Measurements from ENCODE around the gene TMEM131L.
A peak's percentile ranks its signal among the peaks of the same experiment; 100 is the strongest.
"Not testable (repeated sequence)": the region's sequence is repeated elsewhere in the genome, so short reads cannot be mapped to it uniquely, and the experiment has no call there.

Gene TMEM131L

DNA sequence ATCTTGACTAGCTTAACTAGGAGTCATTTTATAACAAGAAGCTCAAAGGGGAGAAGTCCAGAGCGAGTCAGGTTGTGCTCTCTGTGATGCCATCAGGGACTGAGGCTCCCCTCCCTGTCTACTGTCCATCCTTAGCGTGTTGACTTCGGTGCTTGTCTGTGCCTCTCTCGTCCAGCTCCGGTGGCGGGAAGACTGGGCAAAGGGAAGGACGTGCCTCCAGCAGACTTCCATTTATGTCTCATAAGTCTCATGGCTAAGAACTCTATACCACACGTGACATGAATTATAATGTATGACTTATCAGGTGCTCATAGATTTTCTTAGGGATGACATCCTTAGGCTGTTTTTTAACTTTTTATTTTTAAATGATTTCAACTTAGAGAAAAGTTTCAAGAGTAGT lies 125.3 kb downstream of the TMEM131L start:
- DNase-seq, result no peak

DNA sequence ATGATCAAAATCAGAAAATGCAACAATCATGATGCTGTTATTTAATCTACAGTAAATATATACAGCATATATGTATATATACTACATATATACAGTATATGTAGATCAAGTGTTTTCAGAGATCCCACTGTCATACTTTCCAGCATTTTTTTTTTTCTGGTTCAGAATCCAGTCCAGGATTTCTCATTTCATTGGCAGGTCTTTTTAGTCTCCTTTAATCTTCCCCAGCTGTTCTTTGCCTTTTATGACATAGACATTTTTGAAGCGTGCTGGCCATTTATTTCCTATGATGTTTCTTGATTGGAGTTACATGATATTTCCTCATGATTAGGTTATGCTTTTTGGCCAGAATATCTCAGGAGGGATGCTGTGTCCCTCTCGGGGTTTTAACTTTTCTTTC lies 125.9 kb downstream of the TMEM131L start:
- no peak for DNase-seq

DNA sequence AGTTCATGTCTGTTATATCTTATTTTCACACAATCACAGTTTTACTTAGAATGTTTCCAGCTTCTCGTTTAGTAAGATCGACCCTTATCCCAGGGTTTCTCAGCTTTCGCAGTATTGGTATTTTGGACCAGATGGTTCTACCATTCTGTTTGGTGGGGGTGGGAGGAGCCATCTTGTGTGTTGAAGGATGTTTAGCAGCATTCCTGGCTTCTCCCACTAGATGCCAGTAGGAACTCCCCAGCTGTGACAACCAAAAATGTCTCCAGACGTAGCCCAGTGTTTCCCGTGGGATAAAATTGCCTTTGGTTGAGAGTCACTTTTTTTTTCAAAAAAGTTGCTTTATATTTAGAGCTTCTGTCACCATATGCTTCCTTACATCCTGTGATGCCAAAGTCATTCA lies 127.0 kb downstream of the TMEM131L start:
- no peak for DNase-seq

DNA sequence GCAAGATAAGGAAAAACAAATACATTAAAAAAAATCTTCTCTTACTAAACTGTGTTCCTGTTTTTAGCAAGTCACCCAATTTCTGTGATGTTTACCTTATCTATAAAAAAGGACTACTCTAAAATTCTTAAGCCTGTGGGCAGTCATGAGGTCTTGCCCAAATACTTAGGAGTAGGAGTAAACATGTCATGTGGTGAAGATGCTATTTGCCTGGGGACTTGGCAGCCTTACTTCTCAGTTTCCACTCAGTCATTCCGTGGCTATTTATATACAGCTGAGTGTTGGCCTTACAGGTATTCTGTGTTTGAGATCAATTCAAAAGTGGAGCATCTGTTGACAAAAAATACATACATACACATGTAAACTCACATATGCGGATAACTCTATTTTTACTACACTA lies 128.1 kb downstream of the TMEM131L start:
- DNase-seq, result no peak

DNA sequence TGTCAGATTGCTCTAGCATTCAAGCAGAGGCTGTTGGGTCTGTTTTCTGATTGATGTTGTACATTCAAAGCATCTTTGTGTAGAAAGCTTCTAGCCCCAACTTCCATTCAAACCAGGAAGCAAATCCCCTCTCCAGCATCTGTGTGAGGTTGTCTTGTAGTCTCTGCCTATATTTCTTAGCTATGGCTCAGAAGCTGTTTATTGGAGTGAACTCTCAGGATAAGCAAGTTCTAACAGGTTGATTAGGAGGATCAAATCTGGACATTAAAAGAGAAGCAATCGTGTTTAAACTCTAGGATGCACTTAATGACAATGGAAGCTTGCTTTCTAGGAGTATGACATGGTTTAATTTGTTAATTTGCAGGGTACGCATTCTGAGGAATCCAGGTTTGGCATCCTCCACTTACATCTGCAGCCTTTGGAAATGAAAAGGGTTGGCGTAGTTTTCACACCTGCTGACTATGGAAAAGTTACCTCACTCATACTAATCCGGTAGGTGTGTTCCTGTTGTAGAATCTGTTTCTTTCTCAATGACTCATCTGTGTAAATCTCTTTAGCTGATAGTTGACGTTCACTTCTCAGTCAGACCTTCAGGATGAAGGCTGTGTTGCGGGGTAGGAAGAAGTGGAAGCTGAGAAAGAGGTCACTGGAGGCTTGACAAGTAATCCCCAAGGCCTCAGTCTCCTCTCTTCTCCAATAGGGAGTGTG lies 129.9 kb downstream of the TMEM131L start:
- no peak for DNase-seq

DNA sequence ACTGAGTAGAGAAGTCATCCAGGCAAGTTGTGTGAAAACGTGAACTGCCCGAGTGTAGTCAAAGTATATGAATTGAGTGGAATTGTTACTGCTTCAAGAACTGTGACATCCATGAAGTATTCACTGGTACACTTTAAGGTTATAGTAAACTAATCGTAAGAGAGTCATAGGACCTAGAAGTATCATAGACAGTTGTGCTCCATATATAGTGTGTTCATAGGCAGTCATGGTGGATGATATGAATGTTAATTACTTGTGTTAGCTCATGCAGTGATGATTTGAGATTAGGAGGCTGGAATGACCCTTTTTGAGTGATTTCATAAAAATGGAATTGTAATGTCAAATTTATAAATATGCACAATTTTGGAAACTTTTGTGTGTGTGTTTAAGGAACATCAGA lies 136.6 kb downstream of the TMEM131L start:
- DNase-seq, result no peak

DNA sequence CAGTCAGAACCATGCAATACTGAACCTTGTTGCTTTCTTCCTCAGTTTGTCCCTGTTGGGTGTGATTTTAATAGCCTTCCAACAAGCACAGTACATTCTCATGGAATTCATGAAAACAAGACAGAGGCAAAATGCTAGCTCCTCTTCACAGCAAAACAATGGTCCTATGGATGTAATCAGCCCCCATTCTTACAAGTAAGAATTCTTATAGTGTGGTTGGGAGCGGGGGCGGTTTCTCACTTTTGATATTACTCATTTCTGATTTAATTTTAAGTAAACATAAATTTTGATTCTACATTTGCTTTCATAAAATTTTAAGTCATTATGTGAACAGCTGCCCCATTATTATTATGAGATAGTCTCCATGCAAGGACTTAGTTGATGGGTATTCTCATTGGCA lies 137.1 kb downstream of the TMEM131L start:
- no peak for DNase-seq

DNA sequence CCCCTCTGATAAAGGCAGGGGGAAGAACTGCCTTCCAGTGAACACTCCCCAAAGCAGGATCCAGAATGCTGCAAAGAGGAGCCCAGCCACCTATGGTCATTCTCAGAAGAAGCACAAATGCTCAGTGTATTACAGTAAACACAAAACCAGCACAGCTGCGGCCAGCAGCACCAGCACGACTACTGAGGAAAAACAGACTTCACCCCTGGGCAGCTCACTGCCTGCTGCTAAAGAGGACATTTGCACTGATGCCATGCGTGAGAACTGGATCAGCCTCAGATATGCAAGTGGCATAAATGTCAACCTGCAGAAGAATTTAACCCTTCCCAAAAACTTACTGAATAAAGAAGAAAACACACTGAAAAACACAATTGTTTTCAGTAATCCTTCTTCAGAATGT lies 137.7 kb downstream of the TMEM131L start:
- no peak for DNase-seq

DNA sequence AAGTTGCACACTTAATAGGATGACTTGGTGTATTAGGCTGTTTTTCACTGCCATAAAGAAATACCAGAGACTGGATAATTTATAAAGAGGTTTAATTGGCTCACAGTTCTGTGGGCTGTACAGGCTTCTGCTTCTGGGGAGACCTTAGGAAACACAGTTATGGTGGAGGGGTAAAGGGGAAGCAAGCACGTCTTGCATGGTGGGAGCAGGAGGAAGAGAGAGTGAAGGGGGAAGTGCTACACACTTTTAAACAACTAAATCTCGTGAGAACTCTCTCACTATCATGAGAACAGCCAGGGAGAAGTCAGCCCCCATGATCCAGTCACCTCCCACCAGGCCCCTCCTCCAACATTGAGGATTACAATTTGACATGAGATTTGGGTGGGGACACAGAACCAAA lies 142.9 kb downstream of the TMEM131L start:
- DNase-seq, result not testable (repeated sequence)

DNA sequence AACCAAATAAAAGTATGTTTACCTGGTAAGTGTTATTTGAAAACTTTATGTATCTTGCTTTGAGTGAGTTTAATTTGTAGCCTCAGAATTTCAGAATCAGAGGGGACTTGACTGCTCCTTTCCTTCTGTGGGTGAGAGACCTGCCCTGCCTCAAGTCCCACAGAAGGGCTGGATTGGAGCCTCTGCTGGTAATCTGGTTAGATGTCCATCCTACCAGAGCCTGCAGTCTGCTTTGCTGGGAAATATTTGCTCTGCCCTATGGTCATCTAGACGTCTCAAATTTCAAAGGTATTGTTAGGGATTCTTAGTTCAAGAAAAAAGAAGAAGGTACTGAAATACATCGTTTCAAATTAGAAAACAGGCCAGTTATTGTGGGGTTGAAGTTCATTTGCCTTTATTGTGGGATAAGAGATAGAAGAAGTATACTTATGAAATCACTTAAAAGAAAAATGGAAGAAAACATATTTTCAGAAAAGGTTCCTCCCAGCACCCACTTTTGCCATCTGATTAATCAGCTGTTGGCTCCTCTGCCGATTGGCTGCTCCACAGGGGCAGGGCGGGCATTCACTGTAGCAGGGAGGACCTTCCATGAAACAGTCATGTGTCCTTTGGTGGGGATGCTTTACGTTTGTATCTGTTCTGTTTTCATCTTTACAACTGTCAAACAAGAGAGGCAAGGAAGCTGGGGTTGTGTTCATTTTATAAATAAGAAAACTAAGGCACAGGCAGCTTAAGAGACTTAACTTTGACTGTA lies 144.6 kb downstream of the TMEM131L start:
- no peak for DNase-seq

DNA sequence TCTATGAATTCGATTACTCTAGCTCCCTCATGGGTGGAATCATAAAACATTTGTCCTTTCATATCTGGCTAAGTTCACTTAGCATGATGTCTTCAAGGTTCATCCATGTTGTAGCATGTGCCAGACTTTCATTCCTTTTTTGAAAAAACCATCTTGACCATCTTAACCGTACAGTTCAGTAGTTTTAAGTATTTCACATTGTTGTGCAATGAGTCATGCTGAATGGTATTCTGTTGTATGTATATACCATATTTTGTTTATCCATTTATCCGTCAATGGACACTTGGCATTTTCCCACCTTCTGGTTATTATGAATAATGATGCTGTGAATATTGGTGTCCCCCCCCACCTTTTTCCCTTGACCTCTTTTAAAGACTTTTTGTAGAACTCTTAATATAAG lies 145.5 kb downstream of the TMEM131L start:
- DNase-seq, result no peak

DNA sequence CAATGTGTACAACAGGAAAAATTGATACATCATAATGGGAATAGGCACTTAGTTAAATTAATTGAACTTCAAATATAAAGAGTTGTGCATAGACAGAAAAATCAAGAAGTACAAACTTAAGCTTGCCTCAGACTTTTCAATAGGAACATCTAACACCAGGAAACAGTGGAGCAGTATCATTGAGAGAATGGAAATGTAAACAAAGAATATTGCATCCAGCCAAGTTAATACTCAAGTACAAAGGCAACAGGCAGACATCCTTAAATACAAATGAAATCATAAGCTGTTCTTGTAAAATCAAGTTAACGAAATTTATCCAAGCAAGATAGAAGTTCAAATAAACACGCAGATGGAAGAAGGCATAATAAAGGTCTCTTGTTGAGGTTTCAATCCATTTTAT lies 146.7 kb downstream of the TMEM131L start:
- DNase-seq, result no peak

DNA sequence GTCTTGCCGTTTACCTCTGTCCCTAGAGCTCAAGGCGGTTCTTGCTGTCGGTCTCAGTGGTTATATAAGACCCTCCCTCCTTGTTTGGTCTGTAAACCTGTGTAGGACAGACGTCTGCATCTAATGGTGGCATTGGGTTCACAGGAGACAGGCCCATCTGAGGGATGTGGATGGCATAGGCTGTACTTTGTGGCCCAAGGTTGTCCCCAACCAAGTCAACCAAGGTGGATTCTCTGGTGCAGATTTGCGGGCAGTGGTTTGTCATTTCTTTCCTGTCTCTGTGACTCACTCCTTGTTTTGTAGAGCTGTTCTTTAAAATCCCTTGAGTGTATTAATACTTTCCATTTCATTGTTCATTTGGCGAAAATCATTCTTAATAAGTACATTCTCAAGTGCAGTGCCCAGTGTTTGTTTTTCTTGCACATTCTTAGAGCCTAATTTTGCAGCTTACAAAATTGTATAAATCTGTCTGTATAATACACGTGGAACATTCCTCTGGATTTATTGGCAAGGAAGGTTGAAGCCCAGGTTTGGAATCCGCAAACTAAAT lies 149.9 kb downstream of the TMEM131L start:
- DNase-seq, result no peak

DNA sequence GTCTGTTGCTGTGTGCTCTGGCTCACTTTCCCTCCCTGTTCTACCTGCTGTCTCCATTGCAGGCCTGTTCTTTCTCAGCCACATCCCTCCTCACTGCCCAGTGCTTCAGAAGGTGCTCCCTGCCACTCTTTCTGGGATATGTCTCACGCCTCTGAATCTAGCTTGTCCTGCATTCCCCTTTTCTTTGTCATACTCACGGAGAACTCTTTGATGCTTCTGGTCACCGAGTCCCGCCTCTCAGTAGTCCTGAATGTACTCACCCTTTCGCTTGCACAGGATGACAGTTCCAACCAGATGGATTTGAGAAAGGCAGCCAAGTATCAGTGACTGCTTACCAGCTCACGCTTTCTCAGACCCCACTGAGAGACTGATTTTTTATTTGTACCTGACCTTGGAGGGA lies 152.7 kb downstream of the TMEM131L start:
- DNase-seq, result no peak

DNA sequence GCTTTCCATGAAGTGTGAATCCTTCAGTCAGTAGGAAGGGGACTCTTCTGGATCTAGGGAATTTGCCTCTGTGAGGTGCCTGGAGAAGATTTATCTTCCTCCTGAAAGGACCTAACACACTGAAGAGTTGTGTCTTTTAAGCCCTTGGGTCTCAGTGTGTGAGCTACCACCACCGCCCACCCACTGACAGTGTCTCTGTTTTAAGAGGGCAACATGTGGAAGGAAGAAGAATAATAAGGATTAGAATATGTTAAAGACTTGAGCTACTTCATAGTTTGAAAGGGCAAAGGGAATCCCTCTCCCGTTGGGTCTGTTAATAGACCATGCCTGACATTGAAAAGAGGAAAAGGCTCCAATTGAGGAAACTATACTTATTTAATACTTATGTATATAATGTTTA lies 153.7 kb downstream of the TMEM131L start:
- DNase-seq, result no peak

DNA sequence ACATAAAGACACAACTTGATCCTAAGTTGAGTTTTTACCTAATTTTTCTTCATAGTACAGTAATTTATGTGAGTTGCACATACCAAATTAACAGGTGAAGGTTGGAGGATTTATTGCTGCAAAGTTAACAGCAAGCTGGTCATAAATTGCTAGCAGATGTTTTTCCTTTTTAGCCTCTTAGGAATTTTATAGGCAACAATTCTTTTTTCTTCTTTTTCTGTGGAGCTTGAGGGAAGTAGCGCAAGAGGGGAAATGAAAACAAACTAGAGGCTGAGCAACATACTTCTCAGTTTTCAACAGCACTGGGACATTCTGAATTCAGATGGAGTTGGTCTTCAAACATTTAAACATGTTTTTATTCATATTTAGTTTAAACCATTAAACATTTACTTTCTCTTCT lies 154.2 kb downstream of the TMEM131L start:
- no peak for DNase-seq

DNA sequence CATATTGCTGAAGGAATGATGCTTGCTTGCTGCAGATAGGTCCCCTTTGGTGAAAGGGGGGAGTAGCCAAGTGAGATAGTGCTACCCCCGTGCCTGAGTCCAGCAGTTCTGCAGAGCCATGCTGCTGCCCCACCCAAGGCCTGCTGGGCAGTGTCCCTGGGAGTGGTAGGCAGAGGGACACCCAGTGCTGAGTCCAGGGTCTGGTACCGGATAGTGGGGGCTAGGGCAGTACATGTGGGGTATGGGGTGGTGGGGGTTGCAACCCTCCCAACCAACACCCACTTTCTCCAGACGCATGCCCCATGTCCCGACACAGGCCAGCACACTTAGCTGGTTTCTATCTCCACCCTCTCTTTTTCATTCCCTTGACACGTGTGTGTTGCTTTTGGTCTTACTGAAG lies 155.9 kb downstream of the TMEM131L start:
- DNase-seq, result no peak

DNA sequence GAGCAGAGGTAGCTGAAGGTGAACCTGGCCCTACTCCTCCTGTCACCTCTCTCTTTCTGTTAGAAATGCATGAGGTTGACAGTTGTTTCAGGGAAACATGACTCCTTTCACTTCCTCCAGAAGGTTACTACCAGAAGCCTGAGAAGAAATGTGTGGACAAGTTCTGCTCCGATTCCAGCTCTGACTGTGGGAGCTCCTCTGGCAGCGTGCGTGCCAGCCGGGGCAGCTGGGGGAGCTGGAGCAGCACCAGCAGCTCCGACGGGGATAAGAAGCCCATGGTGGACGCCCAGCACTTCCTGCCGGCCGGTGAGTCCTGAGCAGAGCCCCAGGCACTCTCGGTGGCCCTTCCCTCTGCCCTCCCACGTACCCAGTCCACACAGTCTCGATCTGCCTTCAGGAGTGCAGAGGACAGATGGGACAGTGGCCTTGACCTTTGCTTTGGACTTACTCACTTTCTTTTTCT lies 156.6 kb downstream of the TMEM131L start:
- no peak for DNase-seq

DNA sequence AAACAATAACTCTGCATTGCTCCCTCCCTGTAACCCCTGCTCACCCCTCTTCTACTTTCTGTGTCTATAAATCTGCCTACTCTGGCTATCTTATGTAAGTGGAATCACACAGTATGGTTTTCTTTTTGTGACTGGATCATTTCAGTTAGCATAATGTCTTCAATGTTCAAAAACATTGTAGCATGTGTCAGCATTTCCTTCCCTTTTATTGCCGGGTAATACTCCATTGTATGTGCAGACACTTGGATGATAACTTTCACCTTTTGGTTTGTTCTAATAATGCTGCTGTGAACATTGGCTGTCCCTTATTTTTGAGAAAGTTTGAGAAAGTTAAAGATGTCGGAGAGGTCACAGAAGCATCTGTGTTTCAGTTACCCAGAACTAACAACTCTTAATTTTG lies 157.3 kb downstream of the TMEM131L start:
- no peak for DNase-seq

DNA sequence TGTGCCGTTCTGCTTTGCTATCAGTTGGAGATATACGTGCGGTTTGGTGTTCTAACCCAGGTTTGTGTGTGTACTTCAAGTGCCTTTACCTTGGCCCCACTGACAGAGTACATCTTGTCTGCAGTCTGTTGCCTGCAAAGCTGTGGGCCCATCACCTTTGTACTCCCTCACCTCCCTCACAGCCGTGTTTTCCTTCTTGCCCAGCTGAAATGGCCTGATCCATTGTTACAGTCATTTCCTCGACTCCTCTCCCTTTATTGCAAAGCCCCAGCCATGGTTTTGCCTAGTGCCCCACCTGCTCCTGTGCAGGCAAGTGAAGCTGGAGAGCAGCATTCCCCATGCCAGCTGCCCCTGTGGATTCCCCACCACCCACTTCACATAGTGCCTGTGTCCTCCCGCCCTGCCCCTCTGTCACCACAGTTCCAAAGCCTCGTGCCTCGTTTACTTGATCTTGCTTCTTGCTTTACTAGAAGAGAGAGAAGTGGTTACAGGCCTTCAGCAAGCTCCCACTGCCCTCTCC lies 162.7 kb downstream of the TMEM131L start:
- DNase-seq, result no peak

DNA sequence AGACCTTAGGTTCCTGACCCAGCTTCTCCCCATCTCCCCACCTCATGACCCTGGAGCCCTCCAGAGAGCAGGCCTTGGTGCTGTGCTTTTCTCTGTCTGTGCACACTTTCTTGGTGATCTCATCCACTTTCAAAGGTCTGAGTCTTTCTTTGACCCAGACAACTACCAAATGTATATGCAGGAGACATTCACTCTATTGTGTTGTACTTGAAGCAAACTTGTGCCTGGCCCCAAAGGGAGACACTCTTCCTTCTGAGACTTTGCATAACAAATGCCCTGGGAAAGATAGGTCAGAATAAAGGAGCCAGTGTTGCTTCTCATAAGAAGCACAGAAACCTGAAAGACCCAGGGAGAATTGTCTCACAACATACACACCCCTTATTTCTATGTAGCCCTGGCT lies 163.6 kb downstream of the TMEM131L start:
- DNase-seq, result no peak

DNA sequence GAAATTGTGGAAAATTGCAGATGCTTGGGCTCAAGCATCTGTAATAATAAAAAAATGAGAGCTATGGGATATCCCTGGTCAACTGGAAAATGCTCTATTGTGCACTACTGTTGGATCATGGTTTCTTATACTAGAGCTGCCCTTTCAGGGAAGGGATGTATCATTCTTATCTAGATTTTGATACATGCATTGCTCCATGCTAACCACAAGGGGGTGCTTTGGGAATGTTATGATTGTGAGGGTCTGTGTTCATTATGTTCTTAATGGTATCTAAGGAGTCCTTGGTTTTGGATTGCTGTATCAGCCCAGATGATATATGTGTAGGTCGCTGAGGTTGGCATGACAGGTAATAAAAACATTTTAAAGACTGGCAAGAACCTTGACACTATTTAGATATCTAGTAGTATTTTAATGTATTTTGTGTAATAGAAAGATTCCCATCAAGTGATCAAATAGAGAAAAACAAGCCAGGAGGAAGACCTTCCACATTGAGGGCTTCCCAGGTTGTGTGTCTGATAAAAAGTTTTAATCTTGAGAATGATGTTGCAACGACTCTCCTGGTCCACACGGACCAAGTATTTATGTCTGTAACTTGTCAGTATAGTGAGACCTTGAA lies 168.7 kb downstream of the TMEM131L start:
- peak; percentile 14 for DNase-seq

DNA sequence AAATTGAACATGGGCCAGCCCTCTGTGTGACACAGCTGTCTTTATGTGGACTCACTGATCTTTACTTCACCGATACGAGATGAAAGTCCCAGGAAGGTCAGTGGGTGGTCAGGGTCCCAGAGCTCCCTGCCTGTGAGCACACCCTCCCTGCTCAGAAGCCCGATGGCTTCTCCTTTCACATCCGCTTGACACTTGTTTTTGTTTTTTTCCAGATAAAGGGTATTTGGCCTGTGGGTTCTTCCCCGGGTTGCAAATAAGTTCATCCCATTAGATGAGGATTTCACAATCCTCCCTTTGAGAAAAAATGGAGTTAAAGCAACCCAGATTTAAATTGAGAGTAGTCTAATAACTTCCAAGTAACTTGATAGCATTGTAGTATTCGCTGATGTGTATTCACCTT lies 169.7 kb downstream of the TMEM131L start:
- DNase-seq, result no peak

DNA sequence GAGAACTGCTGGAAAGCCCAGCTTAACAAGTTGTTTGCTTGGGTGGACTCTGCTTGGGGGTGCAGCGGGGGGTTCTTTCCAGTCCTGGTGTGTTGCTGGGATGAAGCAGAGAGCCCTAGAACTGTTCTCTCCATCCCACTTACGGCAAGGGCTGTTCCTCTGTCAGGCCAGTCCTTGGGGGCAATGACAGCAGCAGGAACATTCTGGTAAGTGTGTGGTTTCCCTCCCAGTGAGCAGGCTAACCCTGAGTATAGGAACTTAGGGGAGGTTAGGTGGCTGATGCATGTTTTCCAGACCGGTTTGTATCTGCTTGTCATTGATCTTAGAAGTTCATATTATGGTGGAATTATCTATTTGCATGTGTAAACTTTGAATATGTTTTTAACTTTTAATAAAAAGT lies 171.0 kb downstream of the TMEM131L start:
- DNase-seq, result no peak
